Occipital lobe (tissue), 2 donors: ENCODE measurements around the gene ZCCHC8. TPM values are rescaled to one million over a fixed set of nuclear protein-coding genes. Genes with fewer than 3 reads are reported as not detected.
"Not testable (repeated sequence)": the region's sequence is repeated elsewhere in the genome, so short reads cannot be mapped to it uniquely, and the experiment has no call there.

Experiments
- DNase-seq: peaks from one replicate; lab custom pipeline; 2025; lab: John Stamatoyannopoulos, UW
- total RNA-seq: library from RNA; depleted of rRNA; stranded (reverse); fragments of >200 nt; gene quantifications from one replicate; pipeline ENCODE4 v1.2.3, GENCODE V29; 2014

The ZCCHC8 gene
- total RNA-seq, 1 donor from 2014 or later: 31.7 TPM

DNA sequence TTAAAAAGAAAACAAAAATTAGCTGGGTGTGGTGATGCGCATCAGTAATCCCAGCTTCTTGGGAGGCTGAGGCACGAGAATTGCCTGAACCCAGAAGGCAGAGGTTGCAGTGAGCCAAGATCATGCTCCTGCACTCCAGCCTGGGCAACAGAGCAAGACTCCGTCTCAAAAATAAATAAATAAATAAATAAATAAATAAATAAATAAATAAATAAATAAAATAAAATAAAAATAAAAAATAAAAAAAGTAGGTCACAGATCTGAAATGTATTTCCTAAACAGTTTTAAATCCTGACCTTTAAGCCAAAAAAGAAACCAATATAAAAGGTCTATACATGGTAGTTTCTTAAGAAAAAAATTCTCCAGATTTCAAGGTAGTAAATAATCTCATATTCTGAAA lies 12.3 kb upstream of the ZCCHC8 start:
- DNase-seq: not testable (repeated sequence)

DNA sequence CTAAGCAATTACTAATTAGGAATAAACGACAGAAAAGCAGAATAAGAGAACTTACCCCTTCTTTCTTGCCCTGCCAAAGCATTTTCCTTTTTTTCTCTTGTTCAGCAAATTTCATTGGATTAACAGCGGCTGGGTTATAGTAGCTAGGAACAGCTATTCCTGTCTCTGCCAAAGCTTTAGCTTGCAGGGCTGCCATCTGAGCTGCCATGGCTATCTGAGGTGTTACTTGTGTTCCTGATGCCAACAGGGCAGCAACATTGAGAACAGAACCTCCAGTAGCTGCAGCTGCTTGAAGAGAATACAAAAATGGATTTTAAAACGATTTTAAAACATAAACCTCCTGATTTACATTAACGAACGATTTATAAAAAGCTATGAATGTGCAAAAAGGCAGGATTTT lies 7.4 kb upstream of the ZCCHC8 start:
- DNase-seq: no peak

DNA sequence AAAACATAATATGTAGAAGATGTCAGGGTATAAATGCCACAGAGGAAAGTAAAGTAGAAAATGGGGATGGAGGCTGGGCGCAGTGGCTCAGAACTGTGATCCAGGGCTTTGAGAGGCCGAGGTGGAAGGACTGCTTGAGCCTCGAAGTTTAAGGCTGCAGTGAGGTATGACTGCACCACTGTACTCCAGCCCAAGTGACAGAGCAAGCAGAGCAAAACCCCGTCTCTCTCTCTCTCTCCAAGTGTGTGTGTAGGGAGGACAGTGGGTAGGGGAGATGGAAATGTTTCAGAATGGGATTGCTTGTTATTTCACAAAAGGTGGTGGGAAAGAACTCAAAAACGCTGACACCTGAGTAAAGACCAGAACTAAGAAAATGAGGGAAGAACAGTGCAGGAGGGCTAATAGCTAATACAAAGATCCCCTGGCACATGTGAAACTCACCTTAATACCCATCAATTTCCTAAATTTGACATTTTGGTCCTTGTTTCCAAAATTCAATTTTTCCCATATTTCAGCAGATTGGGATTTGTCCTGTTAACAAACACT lies 5.7 kb upstream of the ZCCHC8 start:
- DNase-seq: no peak

DNA sequence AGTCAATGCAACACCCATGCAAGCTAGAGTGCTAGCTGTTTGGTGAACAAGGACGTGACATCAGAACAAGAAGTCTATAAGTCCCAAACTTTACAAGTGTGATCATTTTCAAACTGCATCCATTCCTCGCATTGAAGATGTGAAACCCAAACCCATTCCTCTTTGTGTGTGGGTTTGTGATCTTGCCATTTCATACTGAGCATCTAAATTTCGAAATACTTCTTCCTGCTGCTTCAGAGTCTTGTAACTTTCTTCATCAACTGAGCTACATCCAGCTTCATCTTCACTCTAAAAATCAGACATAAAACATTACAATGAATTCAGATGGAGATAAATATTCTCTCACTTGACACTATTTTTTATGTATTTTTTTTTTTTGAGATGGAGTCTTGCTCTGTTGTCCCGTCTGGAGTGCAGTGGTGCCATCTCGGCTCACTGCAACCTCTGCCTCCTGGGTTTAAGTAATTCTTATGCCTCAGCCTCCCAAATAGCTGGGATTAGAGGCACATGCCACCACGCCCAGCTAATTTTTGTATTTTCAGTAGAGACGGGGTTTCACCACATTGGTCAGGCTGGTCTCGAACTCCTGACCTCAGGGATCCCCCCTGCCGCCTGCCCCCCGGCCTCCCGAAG lies 4.8 kb upstream of the ZCCHC8 start:
- no peak for DNase-seq

DNA sequence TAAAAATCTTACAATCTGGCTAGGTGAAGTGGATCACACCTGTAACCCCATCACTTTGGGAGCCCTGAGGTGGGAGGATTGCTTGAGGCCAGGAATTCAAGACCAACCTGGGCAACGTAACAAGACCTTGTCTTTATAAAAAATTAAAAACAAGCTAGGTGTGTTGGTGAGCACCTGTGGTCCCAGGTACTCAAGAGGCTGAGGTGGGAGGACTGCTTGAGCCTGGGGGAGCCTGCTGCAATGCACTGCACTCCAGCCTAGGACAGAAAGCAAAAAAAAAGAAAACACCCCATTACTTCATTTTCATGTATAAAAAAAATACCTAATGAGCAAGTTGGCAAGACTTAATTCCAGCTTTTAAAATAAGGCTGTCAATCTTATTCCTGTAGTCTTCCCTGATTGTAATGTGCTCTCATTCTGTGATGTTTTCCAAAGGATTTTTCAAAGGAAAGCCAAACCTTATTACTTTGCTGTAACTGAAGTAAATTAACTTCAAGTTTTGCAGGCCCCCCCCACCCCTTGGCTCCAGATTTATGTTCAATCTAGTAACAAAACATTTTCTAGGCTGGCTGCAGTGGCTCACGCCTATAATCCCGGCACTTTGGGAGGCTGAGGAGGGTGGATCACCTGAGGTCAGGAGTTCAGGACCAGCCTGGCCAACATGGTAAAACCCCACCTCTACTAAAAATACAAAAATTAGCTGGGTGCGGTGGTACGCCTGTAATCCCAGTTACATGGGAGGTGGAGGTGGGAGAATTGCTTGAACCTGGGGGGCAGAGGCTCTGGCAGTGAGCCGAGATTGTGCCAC lies 3.3 kb upstream of the ZCCHC8 start:
- no peak for DNase-seq

DNA sequence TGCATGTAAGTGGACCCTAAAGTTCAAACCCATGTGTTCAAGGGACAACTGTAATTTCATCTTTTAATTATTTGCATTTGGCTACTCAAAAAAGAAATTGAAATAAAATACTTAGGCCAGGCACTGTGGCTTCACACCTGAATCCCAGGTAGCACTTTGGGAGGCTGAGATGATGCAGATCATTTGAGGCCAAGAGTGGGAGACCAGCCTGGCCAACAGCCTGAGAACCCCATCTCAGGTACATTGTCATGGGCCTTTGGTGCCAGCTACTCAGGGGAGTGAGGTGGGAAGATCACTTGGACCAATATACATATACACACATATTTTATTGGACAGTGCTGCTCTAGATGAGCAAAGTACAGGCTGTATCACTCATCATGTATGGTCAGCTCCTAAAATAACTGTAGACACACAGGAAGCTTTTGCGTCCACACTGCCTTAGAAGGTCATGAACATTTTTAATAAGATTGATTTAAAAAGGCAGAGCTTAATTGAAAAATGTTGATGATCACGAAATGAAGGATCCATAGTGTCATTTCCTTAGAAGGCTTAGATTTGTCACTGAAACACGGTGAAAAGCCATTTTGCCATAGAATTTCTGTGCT lies 2.5 kb upstream of the ZCCHC8 start:
- DNase-seq: no peak

DNA sequence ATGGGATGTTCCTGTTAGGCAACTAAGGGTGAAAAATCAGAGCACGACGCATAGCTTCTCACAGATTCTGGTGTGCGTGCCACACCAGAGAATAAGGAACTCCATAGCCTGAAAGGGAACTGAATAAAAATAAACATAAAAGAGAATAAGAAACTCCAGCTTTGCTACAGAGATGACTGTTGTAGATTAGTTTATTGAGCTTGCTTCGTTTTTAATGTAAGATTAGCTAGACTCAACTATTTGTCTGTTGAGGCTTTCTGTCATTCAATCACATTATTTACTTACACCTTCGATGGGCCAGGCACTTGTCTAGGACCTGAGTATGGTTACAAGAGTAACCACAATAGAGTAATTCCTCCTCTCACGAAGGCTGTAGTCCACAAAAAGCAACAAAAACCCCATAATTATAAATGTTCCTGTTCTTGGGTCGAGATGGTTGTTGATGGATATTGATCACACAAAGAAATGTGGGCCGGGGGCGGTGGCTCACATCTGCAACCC lies 807 bp upstream of the ZCCHC8 start:
- DNase-seq: no peak

DNA sequence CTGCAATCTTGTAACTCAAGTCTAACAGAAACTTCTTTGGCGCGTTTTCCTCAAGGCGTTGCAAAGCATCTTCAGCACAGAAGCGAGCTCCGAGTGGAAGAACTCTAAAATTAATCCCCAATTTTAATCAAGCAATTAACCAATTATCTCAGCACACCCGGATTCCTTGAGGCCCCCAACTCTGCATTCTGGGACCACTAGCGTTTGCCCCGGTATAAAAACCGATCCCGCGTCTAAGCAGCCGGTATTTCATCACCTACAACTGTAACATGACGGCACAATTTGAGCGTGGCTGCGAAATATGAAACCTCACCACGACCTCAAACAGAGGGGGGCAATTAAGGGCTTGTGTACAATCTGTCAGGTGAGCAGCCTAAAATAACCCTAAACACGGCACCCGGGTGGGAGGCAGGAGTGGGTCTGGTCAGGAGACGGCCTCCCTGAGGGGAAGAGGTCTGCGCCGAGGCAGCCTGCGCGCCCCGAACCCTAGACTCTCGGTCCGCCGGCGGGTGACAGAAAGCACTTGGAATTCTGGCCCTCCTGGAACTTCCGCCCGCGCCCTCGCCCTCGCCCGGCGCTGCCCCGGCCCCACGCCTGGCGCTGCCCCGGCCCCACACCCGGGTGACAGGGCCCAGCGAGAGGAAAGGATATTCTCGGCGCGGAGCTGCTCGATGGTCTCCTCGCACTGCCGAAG lies 594 bp downstream of the ZCCHC8 start:
- DNase-seq: peak; percentile 59

DNA sequence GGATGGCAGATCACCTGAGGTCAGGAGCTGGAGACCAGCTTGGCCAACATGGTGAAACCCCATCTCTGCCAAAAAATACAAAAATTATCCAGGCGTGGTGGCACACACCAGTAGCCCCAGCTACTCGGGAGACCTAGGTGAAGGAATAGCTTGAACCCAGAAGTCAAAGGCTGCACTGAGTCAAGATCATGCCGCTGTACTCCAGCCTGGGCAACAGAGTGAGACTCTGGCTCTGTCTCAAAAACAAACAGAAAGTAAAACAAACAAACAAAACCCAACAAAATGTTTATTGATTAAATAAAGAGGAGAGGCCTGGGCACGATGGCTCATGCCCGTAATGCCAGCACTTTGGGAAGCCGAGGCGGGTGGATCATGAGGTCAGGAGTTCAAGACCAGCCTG lies 5.5 kb downstream of the ZCCHC8 start:
- no peak for DNase-seq

DNA sequence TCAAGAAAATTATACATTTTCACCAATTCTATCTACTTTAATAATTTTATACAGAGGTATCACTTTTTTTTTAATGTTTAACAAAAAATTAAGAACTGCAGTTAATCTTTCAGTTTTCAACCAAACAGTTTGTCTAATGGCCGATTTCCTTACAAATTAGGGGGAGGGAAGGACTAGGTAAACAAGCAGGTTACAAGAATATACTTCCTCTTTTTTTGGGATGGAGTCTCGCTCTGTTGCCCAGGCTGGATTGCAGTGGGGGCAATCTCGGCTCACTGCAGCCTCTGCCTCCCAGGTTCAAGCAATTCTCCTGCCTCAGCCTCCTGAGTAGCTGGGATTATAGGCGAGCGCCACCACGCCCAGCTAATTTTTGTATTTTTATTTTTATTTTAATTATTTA lies 7.5 kb downstream of the ZCCHC8 start:
- not testable (repeated sequence) for DNase-seq

DNA sequence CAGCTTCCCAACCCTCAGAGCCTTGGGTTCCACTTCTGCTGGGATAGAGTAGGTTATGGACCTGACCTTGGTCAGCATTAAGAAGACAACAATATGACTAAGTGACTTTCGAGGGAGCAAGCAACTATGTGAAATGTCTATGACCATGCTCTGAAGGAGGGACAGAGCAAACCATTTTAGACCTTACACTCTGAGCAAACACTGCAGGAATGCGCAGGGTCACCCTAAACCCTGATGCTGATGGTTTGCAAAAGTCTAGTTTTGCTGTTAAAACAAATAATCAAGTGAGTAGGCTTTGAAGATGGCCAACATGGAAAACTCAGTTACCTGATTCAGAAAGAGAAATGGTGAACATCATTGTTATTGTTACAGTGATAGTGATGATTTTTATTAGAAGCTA lies 8.7 kb downstream of the ZCCHC8 start:
- no peak for DNase-seq

DNA sequence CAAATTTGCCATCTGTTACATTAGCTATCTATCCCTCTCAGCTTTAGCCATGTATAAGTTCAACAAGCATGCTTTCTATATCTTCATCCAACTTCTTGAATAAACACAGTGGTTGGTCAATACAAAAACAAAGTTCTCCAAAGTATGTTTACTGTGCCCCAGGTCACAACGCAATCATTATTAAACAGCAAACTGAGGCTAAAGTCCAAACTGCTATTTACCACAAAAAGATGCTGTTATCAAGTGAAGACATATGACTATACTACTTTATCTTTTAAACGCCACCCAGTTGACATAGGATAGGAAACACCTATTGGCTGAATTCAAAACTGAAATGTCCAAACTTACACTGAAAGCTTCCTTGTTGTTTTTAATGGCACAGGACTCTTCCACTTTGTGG lies 11.7 kb downstream of the ZCCHC8 start:
- DNase-seq: no peak

DNA sequence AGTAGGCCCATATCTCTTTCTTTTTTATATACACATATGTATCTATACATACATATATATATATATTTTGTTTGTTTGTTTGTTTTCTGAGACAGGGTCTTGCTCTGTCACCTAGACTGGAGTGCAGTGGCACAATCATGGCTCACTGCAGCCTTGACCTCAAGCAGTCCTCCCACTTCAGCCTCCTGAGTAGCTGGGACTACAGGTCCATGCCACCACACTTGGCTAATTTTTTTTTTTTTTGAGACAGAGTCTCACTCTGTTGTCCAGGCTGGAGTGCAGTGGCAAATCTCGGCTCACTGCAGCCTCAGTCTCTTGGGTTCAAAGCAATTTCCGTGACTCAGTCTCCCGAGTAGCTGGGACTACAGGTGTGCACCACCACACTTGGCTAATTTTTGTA lies 12.9 kb downstream of the ZCCHC8 start:
- DNase-seq: not testable (repeated sequence)

DNA sequence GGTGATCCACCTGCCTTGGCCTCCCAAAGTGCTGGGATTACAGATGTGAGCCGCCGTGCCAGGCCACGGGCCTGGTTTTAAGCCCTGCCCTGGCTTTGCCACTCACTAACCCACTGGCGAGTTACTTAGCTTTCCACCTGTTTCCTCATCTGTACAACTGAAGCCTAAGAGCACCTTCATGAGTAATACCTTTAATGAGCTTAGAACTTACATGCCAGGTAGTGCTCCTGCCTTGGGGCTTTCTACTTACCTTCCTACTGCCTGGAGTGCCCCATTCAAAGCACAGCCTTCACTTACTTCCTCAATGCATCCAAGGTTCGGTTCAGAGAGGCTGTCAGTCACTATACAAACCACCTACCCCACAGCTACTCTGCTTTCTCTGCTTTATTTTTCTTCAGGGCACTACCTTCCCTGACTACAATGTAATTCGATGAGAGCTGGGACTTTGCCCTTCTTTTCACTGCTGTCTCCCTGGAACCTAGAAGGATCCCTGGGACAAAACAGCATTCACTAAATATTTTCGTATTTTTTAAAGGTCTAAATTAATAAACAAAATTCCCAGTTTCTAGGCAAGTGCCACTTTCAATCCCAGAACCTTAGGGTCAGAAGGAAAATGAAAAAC lies 13.8 kb downstream of the ZCCHC8 start:
- DNase-seq: no peak

DNA sequence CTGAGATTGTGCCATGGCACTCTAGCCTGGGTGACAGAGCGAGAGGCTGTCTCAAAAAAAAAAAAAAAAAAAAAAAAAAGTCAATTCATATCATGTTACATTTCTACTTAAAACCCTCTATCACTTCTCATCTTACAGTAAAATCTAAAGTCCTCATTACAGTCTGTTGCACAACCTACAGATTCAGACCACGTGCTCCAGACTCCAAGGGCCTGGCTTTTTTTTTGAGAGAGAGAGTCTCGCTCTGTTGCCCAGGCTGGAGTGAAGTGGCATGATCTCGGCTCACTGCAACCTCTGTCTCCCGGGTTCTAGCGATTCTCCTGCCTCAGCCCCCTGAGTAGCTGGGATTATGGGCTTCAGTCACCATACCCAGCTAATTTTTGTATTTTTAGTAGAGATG lies 14.4 kb downstream of the ZCCHC8 start:
- not testable (repeated sequence) for DNase-seq

DNA sequence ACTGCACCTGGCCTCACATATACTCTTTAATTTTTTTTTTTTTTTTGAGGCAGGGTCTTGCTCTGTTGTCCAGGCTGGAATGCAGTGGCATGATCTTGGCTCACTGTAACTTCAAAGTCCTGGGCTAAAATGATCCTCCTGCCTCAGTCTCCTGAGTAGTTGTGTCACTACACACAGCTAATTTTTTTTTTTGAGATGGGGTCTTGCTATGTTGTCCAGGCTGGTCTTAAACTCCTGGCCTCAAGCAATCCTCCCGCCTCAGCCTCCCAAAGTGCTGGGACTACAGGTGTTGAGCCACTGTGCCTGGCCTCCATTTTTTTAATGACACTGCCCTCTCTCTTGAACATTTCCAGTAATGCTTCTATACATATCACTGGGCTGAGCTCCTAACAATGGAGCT lies 16.3 kb downstream of the ZCCHC8 start:
- DNase-seq: not testable (repeated sequence)

DNA sequence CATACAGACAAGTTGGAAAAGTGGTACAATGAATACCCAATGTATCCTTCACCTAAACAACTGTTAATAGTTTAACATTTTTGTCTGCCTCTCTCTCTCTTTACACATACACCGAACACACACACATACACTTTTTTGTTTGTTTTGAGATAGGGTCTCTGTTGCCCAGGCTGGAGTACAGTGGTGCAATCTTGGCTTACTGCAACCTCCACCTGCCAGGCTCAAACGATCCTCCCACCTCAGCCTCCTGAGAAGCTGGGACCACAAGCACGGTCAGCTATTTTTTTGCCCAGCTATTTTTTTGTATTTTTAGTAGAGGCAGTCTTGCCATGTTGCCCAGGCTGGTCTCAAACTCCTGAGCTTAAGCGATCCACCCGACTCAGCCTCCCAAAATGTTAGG lies 16.8 kb downstream of the ZCCHC8 start:
- no peak for DNase-seq

DNA sequence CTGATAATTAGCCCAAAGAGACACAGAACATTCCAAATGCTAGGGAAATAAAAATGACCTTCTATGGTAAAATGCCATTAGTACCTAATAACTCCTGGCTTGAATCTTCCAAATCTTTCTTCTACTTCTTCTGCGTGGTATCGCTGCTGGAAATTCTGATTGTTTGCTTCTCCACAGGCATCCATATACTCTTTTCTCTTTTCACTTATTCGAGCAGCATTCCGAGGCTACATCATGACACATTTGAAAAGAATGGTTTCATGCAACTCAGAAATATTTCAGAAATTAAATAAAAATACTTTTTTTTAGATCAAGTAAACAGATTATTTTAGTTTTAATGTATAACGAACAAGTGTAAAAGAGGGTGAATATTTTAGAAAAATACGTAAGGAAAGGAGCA lies 18.9 kb downstream of the ZCCHC8 start:
- no peak for DNase-seq

DNA sequence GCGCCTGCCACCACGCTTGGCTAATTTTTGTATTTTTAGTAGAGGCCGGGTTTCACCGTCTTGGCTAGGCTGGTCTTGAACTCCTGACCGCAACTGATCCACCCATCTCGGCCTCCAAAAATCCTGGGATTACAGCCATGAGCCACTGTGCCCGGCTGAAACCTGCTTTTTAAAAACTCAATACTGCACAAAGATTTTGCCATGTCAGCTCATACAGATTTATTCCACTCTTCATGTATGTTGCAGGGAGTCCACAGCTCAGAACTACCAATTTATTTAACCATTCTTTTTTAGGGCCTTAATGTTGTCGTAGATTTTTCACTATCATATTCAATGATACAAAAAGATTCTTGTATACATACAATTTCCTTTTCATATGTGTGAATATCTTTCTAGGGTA lies 20.0 kb downstream of the ZCCHC8 start:
- DNase-seq: no peak

DNA sequence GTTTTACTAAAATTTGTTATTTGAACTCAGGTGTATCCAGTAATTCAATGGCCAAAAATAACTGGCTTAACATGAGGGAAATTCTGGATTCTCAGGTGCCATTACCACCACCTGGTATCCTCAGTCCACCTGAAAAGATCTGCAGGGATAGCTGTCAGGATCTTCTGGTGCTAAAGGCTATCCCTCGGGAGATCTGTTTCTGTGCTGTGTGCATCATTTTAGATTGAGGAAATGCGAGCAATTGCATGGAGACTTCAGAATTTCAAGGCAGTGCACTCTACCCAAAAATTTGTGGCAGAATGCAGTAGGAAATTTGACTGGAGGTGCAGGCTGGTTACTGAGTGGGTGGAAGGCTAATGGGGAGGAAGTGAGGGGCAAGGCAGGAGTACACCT lies 26.4 kb downstream of the ZCCHC8 start:
- no peak for DNase-seq
